ENCODE data around the gene HOXB1.
"Not testable (repeated sequence)": the region's sequence is repeated elsewhere in the genome, so short reads cannot be mapped to it uniquely, and the experiment has no call there.

Gene HOXB1

GRCh38 chr17:48492401-48493298, 38.2 kb downstream of the HOXB1 start:
- no peak for FAIRE-seq

- no peak for FAIRE-seq
Measured at GRCh38 chr17:48491527-48492273, 39.1 kb downstream of the HOXB1 start.

- FAIRE-seq: no peak
Measured at GRCh38 chr17:48490451-48490892, 40.3 kb downstream of the HOXB1 start.

- no peak for FAIRE-seq
Measured at GRCh38 chr17:48489781-48490180, 41.0 kb downstream of the HOXB1 start.

- no peak for FAIRE-seq
Measured at GRCh38 chr17:48488548-48489106, 42.2 kb downstream of the HOXB1 start.

GRCh38 chr17:48487221-48487620, 43.6 kb downstream of the HOXB1 start:
- FAIRE-seq: no peak

GRCh38 chr17:48486557-48486956, 44.3 kb downstream of the HOXB1 start:
- no peak for FAIRE-seq

GRCh38 chr17:48484850-48485249, 46.0 kb downstream of the HOXB1 start:
- no peak for FAIRE-seq

GRCh38 chr17:48484256-48484655, 46.6 kb downstream of the HOXB1 start:
- FAIRE-seq: no peak

GRCh38 chr17:48483471-48484131, 47.2 kb downstream of the HOXB1 start:
- FAIRE-seq: no peak

- no peak for FAIRE-seq
Measured at GRCh38 chr17:48483004-48483403, 47.8 kb downstream of the HOXB1 start.

- FAIRE-seq: not testable (repeated sequence)
Measured at GRCh38 chr17:48482301-48482700, 48.5 kb downstream of the HOXB1 start.

GRCh38 chr17:48479014-48479402, 51.8 kb downstream of the HOXB1 start:
- FAIRE-seq: no peak

All from colon (tissue), 2 donors.